HAP-1 (cell line): ENCODE measurements around the gene RINL.

Experiments used
- DNase-seq, 2 experiments: peaks; one replicate each; pipeline ENCODE4 v3.0.0-alpha.2; 2016 to 2020; ENCODE audit warnings: low spot score in 2 of 2
- H3K27me3 ChIP-seq: fragments of 250-450 bp; sonication (Bioruptor Pico); 2 replicates; pipeline ENCODE4 v1.5.1; 2020; ENCODE audit warnings: low read depth, mild to moderate bottlenecking, moderate library complexity
- H3K36me3 ChIP-seq: fragments of 250-450 bp; sonication (Bioruptor Pico); replicated peaks from 2 replicates; pipeline ENCODE4 v1.5.1; 2020; ENCODE audit warnings: mild to moderate bottlenecking
- H3K4me1 ChIP-seq: fragments of 250-450 bp; sonication (Bioruptor Pico); 2 replicates; pipeline ENCODE4 v1.5.1; 2020; ENCODE audit warnings: mild to moderate bottlenecking
- H3K4me3 ChIP-seq: fragments of 250-450 bp; sonication (Bioruptor Pico); 2 replicates; pipeline ENCODE4 v1.5.1; 2020; ENCODE audit warnings: mild to moderate bottlenecking, moderate library complexity
- H3K9me3 ChIP-seq: fragments of 250-450 bp; sonication (Bioruptor Pico); 2 replicates; pipeline ENCODE4 v1.5.1; 2020; ENCODE audit warnings: mild to moderate bottlenecking, moderate library complexity
- in situ Hi-C: fragments of 300-500 bp; cut with MboI; formaldehyde crosslinking; loops from 3 replicates; pipeline ENCODE4 v1.14.3; 2020; ENCODE audit warnings: low sequenced_read_pairs, inconsistent platforms, mixed read lengths

RINL gene

DNA sequence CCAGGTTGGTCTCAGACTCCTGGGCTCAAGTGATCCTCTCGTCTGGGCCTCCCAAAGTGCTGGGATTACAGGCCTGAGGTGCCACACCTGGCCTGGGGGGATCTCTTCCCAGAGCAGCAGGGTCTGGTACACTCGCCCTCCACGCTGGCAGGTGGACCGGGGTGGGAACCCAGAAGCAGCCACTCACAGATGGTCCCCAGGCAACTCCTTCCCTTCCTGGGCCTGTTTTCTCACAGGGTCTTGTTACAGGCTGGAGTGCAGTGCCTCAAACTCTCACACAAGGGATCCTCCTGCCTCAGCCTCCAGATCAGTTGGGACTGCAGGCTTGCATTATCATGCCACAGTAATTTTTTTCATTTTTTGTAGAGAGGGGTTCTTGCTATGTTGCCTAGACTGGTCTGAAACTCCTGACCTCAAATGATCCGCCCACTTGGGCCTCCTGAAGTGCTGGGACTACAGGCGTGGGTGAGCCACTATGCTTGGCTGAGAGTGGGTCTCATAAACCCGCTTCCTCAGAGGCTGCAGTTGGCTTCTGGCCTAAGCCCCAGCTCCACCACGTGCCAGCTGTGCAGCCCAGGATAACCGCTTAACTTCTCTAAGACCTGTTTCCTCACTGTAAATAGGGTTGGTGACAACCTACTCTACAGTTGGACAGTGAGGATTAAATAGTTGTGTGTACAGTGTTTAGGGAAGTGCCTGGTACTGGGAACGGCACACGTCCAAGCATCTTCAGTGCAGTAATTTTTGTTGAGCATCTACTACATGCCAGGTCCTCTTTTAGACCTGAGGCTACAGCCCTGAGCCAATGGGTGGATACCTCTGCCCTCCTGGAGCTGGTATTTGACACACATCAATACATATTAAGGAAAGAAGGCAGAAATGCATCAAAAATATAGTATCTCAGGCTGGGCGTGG is 34.8 kb upstream of the RINL start:
- H3K27me3 ChIP-seq = no peaks in the 10 kb centered on the region
- H3K36me3 ChIP-seq = peaks cover 2% of the 10 kb centered on the region
- no peak overlapping the region for H3K4me3 ChIP-seq
- in situ Hi-C loops = no loop called here
- H3K4me1 ChIP-seq = no peaks in the 10 kb centered on the region
- H3K9me3 ChIP-seq = no peaks in the 10 kb centered on the region
- DNase-seq = no peak

DNA sequence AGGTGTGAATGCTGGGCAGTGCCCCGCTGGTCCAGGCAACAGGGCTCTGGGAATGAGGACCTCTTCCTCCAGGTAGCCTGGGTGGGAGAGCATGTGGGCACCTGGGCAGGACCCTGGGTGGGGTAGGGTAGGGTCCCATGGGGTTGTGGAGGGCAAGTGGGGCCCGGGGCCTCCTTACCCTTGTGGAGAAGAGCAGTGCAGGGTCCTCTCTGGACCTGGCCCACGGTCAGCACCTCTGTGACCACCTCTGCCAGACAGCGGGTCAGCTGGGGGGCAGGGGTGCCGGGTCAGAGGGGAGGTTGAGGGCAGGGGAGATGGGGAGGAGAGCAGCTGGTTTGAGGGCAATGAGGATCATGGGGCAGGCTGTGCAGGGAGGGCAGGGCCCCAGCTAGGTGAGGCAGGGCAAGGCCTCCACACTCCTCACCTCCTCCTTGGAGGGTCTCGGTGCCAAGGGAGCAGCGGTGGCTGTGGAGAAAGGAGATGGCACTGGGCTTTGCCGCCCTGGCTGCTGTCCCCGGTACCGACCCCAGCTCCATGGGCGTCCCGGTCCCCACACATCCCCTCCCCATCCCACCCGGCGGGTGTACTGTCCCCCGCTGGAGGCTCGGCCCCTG is 33.4 kb upstream of the RINL start:
- peaks cover 14% of the 10 kb centered on the region for H3K36me3 ChIP-seq
- H3K4me1 ChIP-seq = no peaks in the 10 kb centered on the region
- DNase-seq = no peak
- no peaks in the 10 kb centered on the region for H3K9me3 ChIP-seq
- in situ Hi-C loops = no loop called here
- no peaks in the 10 kb centered on the region for H3K27me3 ChIP-seq
- no peak overlapping the region for H3K4me3 ChIP-seq

DNA sequence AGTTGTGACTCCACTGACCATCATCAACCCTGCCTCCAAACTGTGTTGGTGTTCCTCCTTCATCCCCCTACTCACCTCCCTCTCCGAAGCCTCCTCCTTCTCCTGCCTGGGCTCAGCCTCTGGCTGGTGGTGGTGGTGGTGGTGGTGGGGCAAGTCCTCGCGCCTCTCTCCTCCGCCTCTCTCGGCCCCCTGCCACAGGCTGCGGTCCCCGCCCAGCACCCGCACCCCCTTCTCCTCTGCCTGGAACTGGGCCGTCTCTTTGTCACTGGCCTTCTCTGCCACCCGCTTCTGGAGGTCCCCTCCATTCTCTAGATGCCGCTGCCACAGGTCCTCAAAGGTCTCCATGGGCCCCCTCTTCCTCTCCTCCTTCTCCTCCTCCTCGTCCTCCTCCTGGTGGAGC is 32.4 kb upstream of the RINL start:
- Histone ChIP-seq H3K4me3 (no peak overlapping the region), H3K9me3 (no peaks in the 10 kb centered on the region), H3K36me3 (peaks cover 16% of the 10 kb centered on the region), H3K27me3 (no peaks in the 10 kb centered on the region), H3K4me1 (no peaks in the 10 kb centered on the region)
- in situ Hi-C loops = no loop called here
- DNase-seq = no peak

DNA sequence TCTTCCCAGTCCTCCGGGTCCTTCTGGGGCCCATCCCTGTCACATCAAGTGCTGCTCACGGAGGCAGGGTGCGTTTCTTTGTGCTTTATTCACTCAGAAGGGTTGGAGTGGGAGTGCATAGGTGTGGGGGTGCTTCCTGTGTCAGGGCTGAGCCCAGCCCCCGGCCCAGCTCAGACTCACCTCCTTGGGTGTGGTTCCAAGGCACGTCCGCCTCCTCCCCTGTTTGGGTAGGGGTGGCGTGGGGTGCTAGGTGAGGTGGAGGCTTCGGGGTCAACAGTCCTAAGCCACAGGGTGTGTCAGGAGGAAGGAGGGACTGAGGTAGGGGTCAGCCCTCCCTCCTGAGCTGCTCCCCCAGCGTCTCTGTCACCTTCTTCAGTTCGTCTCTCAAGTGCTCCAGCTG is 30.8 kb upstream of the RINL start:
- no peaks in the 10 kb centered on the region for H3K4me1 ChIP-seq
- in situ Hi-C loops = no loop called here
- DNase-seq = no peak
- no peaks in the 10 kb centered on the region for H3K9me3 ChIP-seq
- H3K4me3 ChIP-seq = no peak overlapping the region
- no peaks in the 10 kb centered on the region for H3K27me3 ChIP-seq
- peaks cover 25% of the 10 kb centered on the region for H3K36me3 ChIP-seq

DNA sequence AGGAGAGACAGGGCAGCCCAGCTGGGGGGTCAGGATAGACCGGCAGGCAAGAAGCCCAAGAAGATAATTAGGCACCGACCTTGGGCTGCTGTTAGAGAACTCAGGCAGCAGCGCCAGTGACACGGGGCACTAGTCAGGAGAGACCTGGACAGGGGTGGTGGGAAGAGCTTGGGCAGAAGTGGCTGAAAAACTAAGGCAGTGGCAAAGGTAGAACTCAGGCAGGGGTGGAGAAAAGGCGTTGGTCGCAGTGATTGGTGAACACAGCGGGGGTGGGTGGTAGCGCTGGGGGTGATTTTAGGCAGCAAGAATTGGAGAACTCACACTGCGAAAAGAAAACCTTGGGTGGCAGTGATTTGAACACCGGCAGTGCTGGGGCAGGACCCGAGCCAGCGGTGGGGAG is 29.6 kb upstream of the RINL start:
- Histone ChIP-seq H3K4me3 (no peak overlapping the region), H3K4me1 (peaks cover 4% of the 10 kb centered on the region; the same call in 1 of the 2 replicates), H3K27me3 (no peaks in the 10 kb centered on the region), H3K9me3 (no peaks in the 10 kb centered on the region), H3K36me3 (peaks cover 25% of the 10 kb centered on the region)
- in situ Hi-C loops = no loop called here
- no peak for DNase-seq

DNA sequence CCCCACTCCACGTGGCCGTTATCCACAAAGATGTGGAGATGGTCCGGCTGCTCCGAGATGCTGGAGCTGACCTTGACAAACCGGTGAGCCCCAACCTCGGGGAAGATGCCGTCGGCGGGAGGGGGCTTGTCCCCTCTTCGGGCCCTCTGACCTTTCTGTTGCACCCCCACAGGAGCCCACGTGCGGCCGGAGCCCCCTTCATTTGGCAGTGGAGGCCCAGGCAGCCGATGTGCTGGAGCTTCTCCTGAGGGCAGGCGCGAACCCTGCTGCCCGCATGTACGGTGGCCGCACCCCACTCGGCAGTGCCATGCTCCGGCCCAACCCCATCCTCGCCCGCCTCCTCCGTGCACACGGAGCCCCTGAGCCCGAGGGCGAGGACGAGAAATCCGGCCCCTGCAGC is 29.2 kb upstream of the RINL start:
- H3K27me3 ChIP-seq = no peaks in the 10 kb centered on the region
- DNase-seq = no peak
- peaks cover 7% of the 10 kb centered on the region; the same call in 1 of the 2 replicates for H3K4me1 ChIP-seq
- in situ Hi-C loops = no loop called here
- peaks cover 25% of the 10 kb centered on the region for H3K36me3 ChIP-seq
- no peaks in the 10 kb centered on the region for H3K9me3 ChIP-seq
- no peak overlapping the region for H3K4me3 ChIP-seq

DNA sequence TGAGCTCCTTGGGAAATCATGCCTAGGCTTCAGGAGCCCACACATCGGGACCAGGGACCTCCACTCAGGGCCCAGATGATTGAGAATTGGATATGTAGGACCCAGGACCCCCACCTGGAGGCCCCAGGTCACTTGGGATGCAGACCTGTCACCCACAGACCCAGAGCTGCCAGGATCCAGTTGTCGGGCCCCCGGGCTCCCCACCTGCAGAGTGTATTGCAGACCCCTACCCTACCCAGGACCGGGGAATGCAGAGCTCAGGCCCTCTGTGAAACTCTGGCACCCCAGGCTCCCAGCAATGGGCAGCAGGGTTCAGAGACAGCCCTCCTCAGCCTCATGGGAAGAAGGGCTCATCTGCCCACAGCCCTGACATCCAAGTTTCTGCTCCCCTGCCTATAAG is 27.5 kb upstream of the RINL start:
- DNase-seq = no peak
- peaks cover 25% of the 10 kb centered on the region for H3K36me3 ChIP-seq

DNA sequence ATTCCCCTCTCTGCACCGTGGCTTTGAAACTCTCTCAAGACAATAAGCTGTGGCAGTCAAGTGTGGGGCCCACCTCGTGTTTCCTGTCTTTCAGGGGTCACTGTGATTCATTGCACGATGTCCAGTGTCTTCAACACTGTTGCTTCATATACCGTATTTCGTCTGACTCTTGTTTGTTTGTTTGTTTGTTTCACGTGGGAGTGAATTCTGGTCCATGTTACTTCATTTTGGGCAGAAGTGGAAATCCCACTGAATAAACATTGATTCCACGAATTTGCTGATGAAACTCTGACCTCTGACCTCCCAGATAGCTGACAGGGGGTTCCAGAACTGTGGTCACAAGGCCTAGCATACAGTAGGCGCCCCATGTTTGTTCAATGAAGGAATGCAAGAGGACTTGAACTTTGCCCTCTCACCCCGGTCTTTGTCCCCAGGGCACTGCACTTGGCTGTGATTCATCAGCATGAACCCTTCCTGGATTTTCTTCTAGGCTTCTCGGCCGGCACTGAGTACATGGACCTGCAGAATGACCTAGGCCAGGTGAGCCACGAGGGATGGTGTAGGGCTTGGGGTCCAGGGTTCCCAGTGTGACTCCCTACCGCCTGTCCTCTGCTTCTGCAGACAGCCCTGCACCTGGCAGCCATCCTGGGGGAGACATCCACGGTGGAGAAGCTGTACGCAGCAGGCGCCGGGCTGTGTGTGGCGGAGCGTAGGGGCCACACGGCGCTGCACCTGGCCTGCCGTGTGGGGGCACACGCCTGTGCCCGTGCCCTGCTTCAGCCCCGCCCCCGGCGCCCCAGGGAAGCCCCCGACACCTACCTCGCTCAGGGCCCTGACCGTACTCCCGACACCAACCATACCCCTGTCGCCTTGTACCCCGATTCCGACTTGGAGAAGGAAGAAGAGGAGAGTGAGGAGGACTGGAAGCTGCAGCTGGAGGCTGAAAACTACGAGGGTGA is 26.8 kb upstream of the RINL start:
- peaks cover 21% of the 10 kb centered on the region; the same call in 1 of the 2 replicates for H3K4me1 ChIP-seq
- no peaks in the 10 kb centered on the region for H3K27me3 ChIP-seq
- DNase-seq = no peak
- H3K9me3 ChIP-seq = no peaks in the 10 kb centered on the region
- peaks cover 25% of the 10 kb centered on the region for H3K36me3 ChIP-seq
- H3K4me3 ChIP-seq = no peak overlapping the region
- in situ Hi-C loops = no loop called here

More for the DNA sequence above, 27.5 kb upstream of the RINL start:
- Histone ChIP-seq H3K27me3 (no peaks in the 10 kb centered on the region), H3K9me3 (no peaks in the 10 kb centered on the region), H3K4me3 (no peak overlapping the region), H3K4me1 (peaks cover 20% of the 10 kb centered on the region; the same call in 1 of the 2 replicates)
- in situ Hi-C loops = no loop called here

DNA sequence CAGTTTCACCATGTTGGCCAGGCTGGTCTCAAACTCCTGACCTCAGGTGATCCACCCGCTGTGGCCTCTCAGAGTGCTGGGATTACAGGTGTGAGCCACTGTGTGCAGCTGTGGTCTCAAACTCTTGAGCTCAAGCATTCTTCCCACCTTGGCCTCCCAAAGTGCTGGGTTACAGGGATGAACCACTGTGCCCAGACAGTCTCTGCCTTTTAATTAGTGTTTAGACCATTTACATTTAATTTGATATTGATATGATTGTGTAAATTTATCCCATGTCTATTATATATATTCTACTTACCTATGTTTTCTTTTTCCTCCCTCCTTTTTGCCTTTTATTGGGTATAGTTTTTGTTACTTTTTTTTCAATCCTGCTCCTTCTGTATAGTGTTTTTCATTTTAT is 23.6 kb upstream of the RINL start:
- Histone ChIP-seq H3K4me1 (peaks cover 28% of the 10 kb centered on the region), H3K4me3 (no peak overlapping the region), H3K27me3 (no peaks in the 10 kb centered on the region), H3K9me3 (no peaks in the 10 kb centered on the region), H3K36me3 (peaks cover 11% of the 10 kb centered on the region)
- no peak for DNase-seq
- in situ Hi-C loops = no loop called here

DNA sequence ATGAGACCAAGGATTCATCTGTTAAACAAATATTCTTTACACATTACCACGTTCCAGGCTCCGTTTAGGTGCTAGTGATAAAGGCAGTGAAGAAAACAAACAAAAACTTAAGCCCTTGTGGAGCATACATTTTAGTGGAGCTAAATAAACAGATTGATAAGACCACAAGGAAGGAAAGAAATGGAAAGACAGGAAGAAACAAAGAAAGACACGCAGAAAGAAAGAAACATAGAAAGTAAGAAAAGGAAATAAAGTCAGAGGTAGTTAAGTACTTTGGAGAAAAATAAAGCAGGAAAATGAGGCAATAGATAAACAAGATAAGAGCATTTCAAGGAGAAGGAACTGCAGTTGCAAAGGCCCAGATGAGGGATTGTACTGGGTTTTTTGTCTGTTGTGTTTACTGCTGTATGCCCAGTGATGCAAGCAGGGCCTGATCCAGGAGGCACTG is 22.7 kb upstream of the RINL start:
- Histone ChIP-seq H3K36me3 (peaks cover 11% of the 10 kb centered on the region), H3K9me3 (no peaks in the 10 kb centered on the region), H3K4me3 (peak overlapping the region; percentile 55), H3K4me1 (peaks cover 28% of the 10 kb centered on the region), H3K27me3 (no peaks in the 10 kb centered on the region)
- in situ Hi-C loops = no loop called here
- DNase-seq = no peak

DNA sequence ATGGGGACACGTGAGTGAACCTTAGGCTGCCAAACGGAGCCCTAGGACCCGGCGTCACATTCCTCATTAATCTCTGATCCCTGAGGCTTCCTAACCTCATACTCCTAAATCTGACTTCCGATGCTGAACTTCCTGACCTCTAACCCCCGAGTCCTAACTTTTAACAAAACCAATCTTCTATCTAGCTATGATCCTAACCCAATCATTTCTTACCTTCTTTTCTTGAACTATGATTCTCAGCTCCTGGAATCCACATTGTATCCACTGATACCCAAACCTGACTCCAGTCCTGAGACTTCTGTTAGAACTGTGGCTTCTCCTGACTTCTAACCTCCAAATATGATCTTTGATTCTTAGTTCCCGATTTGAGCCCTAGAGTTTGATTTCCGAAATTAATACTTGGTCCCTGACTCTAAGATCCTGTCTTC is 22.1 kb upstream of the RINL start:
- peak in 1 of 2 experiments; percentile 67 for DNase-seq
- Histone ChIP-seq H3K36me3 (peaks cover 6% of the 10 kb centered on the region), H3K4me1 (peaks cover 28% of the 10 kb centered on the region), H3K4me3 (peak overlapping the region; percentile 55), H3K27me3 (no peaks in the 10 kb centered on the region), H3K9me3 (no peaks in the 10 kb centered on the region)
- in situ Hi-C loops = no loop called here

DNA sequence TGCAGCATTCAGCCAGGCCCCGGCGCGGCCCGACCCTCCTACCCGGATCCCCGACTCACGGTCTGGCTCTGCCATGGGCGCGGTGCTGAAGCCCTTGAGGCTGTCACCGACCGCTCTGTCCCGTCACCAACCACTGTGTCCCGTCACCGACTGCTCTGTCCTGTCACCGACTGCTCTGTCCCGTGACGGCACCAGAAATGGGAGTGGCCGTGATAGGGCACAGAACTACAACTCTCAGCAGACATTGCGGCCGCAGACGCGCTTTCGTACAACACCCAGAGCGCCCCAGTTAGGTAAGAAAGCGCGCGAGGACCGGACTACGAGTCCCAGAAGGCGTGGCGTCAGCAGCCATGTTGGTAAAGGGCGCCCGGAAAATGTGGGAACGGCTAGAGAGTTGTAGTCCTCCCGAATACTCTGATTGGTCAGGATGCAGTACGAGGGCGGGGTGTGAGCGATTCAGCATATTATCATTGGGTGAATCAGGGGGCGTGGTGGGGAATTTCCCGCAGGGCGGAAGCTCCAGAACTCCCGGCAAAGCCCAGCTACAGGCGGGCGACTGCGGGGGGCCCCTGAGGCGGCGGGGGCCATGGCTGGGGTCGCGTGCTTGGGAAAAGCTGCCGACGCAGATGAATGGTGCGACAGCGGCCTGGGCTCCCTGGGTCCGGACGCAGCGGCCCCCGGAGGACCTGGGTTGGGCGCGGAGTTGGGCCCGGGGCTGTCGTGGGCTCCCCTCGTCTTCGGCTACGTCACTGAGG is 21.5 kb upstream of the RINL start, which contains the start of the genes NFKBIB and SIRT2:
NFKBIB (plus strand) TSS at position 523 of the 755 bp plus-strand sequence; CDS start at position 587, 64 bp downstream.
SIRT2 (minus strand) TSS at position 172 of the 755 bp plus-strand sequence; CDS start at position 75, 97 bp downstream.
- Histone ChIP-seq H3K9me3 (no peaks in the 10 kb centered on the region), H3K4me3 (peak within 1 kb of the TSS; percentile 55), H3K4me1 (peaks cover 28% of the 10 kb centered on the region), H3K27me3 (no peaks in the 10 kb centered on the region), H3K36me3 (peaks cover 2% of the 10 kb centered on the region; the same call in 1 of the 2 replicates)
- peak; percentile 99 to 100 for DNase-seq
- in situ Hi-C loops = no loop called here
